WTC11 (cell line): ENCODE results near the gene LRRC27.

Experiments
- CREM ChIP-seq: sonication (generic); formaldehyde crosslinking; IDR thresholded peaks from 2 replicates; pipeline ENCODE4 v1.8.1; 2022; ENCODE audit warnings: mild to moderate bottlenecking, missing genetic modification reagents, moderate library complexity
- CTCF ChIP-seq: fragments of 200-600 bp; IDR thresholded peaks from 2 replicates; pipeline ENCODE4 v1.8.0; 2022; ENCODE audit warnings: antibody characterized with exemption
- E2F4 ChIP-seq: sonication (generic); formaldehyde crosslinking; IDR thresholded peaks from 2 replicates; pipeline ENCODE4 v1.8.1; 2022; ENCODE audit warnings: low read depth, mild to moderate bottlenecking, moderate library complexity, missing genetic modification reagents, borderline replicate concordance
- ESRRA ChIP-seq: sonication (generic); formaldehyde crosslinking; IDR thresholded peaks from 2 replicates; pipeline ENCODE4 v1.8.1; 2022; ENCODE audit warnings: mild to moderate bottlenecking, missing genetic modification reagents, borderline replicate concordance
- FOXP4 ChIP-seq: sonication (generic); formaldehyde crosslinking; IDR thresholded peaks from 2 replicates; pipeline ENCODE4 v1.8.0; 2022; ENCODE audit warnings: mild to moderate bottlenecking, missing genetic modification reagents
- GTF2I ChIP-seq: fragments of 250-450 bp; sonication (Bioruptor Pico); conservative IDR thresholded peaks from 2 replicates; pipeline ENCODE4 v1.4.0; 2021; ENCODE audit warnings: mild to moderate bottlenecking
- IRF2 ChIP-seq: sonication (generic); formaldehyde crosslinking; IDR thresholded peaks from 2 replicates; pipeline ENCODE4 v1.8.0; 2022; ENCODE audit warnings: low read depth, missing genetic modification reagents, borderline replicate concordance
- MXD4 ChIP-seq: fragments of 250-450 bp; sonication (Bioruptor Pico); IDR thresholded peaks from 2 replicates; pipeline ENCODE4 v1.8.0; 2021; ENCODE audit warnings: mild to moderate bottlenecking, moderate library complexity, borderline replicate concordance
- NR3C1 ChIP-seq: sonication (generic); formaldehyde crosslinking; conservative IDR thresholded peaks from 2 replicates; pipeline ENCODE4 v1.8.1; 2023; ENCODE audit warnings: low read depth, mild to moderate bottlenecking, missing genetic modification reagents
- TEAD4 ChIP-seq: sonication (generic); formaldehyde crosslinking; IDR thresholded peaks from 2 replicates; pipeline ENCODE4 v1.8.0; 2022; ENCODE audit warnings: mild to moderate bottlenecking, missing genetic modification reagents
- ZBTB21 ChIP-seq: sonication (generic); formaldehyde crosslinking; IDR thresholded peaks from 2 replicates; pipeline ENCODE4 v1.8.1; 2023; ENCODE audit warnings: mild to moderate bottlenecking, missing genetic modification reagents, borderline replicate concordance
- ZNF232 ChIP-seq: sonication (generic); formaldehyde crosslinking; IDR thresholded peaks from 2 replicates; pipeline ENCODE4 v1.8.0; 2022; ENCODE audit warnings: mild to moderate bottlenecking, missing genetic modification reagents
- TF ChIP-seq, protein P1 (sequence below): fragments of 250-450 bp; sonication (Bioruptor Pico); conservative IDR thresholded peaks from 2 replicates; pipeline ENCODE4 v1.9.0; 2021; ENCODE audit warnings: mild to moderate bottlenecking

- TF ChIP-seq CTCF (no peak), ESRRA (CRISPR knock-in tag) (no peak), ZBTB21 (CRISPR knock-in tag) (no peak), E2F4 (CRISPR knock-in tag) (no peak), CREM (CRISPR knock-in tag) (no peak), MXD4 (no peak), IRF2 (CRISPR knock-in tag) (no peak), NR3C1 (CRISPR knock-in tag) (no peak), GTF2I (CRISPR knock-in tag) (no peak), TEAD4 (CRISPR knock-in tag) (no peak), ZNF232 (no peak), FOXP4 (CRISPR knock-in tag) (no peak)
- TF ChIP-seq, protein P1, sequence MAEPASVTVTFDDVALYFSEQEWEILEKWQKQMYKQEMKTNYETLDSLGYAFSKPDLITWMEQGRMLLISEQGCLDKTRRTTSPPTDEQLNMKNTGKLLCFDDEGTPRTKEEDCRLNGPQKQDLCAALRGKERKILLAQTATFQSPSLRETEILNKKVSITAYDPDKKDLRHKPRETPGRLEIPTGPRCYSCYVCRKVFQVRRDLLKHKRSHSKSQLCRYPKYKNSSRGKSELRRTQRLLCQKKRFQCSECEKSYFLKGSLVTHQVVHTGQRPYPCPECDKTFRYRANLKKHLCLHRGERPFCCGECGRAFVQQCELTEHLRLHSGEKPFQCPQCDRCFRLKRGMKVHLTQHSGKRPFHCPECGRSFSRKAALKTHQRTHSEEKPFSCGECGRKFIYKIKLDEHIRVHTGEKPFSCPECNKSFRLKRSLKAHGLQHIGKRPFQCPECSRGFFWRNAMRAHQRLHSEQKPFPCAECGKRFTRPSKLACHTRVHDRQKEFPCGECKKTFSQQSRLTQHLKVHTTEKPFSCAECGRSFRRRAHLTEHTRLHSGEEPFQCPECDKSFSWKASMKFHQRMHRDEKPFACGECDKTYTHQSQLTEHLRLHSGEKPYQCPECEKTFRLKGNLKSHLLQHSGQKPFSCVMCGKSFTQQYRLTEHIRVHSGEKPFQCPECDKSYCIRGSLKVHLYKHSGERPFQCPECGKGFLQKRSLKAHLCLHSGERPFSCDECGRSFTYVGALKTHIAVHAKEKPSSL (CRISPR knock-in tag) = no peak
Observed at GRCh38 chr10:132349766-132350165, 17.8 kb downstream of the LRRC27 start.
